22Rv1 (cell line): Measurements from ENCODE around the gene IL10RA.

Source experiments
- H3K27ac ChIP-seq: fragments of 450-650 bp; 2 replicates; pipeline ENCODE4 v1.5.1; 2017
- ZFX ChIP-seq: fragments of 450-650 bp; IDR thresholded peaks from 2 replicates; pipeline ENCODE4 v1.6.1; 2017; ENCODE audit warnings: antibody characterized with exemption, borderline replicate concordance
- TF ChIP-seq, protein P1 (sequence below): fragments of 450-650 bp; IDR thresholded peaks from 2 replicates; pipeline ENCODE4 v1.5.1; 2017; ENCODE audit warnings: mild to moderate bottlenecking

The IL10RA gene

DNA sequence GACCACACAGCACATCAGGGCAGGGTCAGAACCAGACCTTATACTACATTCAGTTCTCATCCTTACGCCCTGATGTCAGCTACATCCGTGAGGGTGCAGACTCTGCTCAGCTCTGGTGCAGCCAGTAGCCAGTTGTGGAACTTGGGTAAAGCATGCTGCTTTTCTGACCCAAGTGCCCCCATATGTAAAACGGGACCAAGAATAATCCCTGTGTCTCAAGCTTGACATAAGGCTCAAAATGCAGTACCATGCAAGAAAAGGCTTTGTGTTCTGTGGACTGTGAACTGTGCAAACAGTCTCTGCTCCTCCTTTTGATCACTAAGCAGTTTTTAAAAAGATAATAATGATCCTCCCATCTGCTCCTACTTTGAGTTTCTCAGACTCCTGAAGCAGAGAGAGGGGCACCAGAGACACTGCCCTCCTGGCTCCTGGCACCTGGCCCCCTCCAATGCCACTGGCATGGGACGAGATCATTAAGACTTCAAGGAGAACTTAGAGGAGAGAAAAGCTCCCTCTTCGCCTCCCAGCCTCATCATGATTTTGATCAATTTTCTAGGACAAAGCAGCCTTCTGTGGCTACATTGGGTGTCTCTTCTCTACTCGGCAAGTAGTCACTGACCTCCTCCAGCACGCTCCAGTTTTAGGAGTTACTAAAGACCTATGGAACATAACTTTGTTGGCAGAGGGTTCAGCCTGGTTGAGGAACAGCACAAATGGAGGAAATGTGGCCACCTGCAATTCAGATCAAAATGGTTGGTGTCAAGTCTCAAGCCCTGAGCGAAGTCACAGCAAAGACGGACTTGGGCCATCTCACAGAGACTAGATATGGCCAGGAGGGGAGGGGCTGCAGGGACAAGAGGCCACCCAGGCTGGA, 23.9 kb downstream of the IL10RA start:
- TF ChIP-seq, protein P1, sequence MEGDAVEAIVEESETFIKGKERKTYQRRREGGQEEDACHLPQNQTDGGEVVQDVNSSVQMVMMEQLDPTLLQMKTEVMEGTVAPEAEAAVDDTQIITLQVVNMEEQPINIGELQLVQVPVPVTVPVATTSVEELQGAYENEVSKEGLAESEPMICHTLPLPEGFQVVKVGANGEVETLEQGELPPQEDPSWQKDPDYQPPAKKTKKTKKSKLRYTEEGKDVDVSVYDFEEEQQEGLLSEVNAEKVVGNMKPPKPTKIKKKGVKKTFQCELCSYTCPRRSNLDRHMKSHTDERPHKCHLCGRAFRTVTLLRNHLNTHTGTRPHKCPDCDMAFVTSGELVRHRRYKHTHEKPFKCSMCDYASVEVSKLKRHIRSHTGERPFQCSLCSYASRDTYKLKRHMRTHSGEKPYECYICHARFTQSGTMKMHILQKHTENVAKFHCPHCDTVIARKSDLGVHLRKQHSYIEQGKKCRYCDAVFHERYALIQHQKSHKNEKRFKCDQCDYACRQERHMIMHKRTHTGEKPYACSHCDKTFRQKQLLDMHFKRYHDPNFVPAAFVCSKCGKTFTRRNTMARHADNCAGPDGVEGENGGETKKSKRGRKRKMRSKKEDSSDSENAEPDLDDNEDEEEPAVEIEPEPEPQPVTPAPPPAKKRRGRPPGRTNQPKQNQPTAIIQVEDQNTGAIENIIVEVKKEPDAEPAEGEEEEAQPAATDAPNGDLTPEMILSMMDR = no peak
- no peak overlapping the region for H3K27ac ChIP-seq

DNA sequence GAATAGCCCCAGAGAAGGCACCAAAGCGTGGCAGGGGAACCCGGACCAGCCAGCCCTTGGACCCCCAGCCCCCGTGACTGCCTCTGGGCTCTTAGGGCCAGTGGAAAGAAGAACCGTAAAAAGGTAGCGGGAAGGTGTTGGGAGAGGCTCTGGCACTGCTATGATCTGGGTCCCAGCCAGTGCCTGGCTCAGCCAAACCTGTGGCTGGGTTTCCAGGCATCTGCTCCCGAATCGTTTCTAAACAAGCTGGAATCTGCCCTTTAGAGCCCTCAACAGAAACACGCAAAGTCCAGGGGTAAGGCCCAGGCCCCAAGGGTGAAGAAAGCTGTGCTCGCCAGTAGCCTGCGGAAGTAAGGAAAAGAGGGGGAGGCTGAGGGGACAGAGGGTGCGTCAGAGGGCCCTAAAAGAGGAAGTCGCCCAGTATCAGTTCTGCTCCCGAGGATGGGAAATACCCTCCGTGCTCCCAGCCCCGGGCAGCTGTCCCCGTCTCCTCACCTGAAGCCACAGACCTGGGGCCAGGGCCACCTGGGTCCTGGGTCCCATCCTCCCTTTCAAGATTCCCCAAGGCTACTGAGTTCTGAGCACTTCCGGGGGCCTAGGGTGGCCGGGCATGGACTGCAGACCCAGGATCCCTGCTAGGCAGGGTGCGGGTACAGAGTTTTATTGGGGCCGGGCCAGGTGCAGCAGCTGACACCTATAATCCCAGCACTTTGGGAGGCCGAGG, 24.7 kb downstream of the IL10RA start:
- no peak overlapping the region for H3K27ac ChIP-seq
- TF ChIP-seq, protein P1 = no peak
- TF ChIP-seq ZFX = no peak

GRCh38 chr11:118012083-118012669, 26.0 kb downstream of the IL10RA start:
- TF ChIP-seq ZFX = no peak
- TF ChIP-seq, protein P1 = no peak
- no peak overlapping the region for H3K27ac ChIP-seq

GRCh38 chr11:118014022-118014421, 27.8 kb downstream of the IL10RA start:
- H3K27ac ChIP-seq = no peak overlapping the region
- TF ChIP-seq, protein P1 = no peak
- TF ChIP-seq ZFX = no peak

GRCh38 chr11:118015385-118015841, 29.2 kb downstream of the IL10RA start:
- H3K27ac ChIP-seq = no peak overlapping the region
- TF ChIP-seq ZFX = no peak
- TF ChIP-seq, protein P1 = no peak

DNA sequence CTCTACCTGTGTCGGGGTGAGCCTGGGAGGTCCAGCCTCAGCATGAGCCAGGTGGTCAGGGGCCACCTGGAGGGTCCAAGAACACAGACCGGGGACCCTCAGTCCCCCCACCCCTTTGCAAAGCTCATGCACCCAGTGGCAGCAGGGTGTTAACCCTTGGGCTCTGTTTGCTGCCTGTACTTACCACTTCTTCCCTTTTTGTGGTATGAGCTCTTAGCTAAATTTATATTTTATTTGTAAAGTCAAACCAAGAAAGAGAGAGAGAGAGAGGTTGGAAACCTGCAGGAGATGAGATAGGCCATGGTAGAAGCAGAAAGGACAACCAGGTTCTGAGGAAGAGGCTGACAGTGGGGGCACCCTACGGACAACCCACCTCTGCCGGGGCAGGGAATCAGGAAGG, 29.9 kb downstream of the IL10RA start:
- TF ChIP-seq, protein P1 = no peak
- TF ChIP-seq ZFX = no peak
- H3K27ac ChIP-seq = no peak overlapping the region
